Uterus (tissue), 2 donors: ENCODE data around the gene BTLA.
"Not testable (repeated sequence)": the region's sequence is repeated elsewhere in the genome, so short reads cannot be mapped to it uniquely, and the experiment has no call there.

Experiments used
- POLR2A ChIP-seq, 2 donors: fragments of 450-650 bp; IDR thresholded peaks; one replicate each; pipeline ENCODE4 v1.6.1; 2016; ENCODE audit warnings: antibody characterized with exemption in 2 of 2, mild to moderate bottlenecking in 1 of 2, moderate library complexity in 1 of 2
- TF ChIP-seq, protein P1 (sequence below), 4 experiments: fragments of 200-600 bp in 2 of 4; fragments of 450-650 bp in 2 of 4; sonication (generic) in 2 of 4; IDR thresholded peaks; one replicate each; pipeline ENCODE4 v1.5.1; 2016 to 2019; ENCODE audit warnings: antibody characterized with exemption in 4 of 4, mild to moderate bottlenecking in 2 of 4, moderate library complexity in 1 of 4

DNA sequence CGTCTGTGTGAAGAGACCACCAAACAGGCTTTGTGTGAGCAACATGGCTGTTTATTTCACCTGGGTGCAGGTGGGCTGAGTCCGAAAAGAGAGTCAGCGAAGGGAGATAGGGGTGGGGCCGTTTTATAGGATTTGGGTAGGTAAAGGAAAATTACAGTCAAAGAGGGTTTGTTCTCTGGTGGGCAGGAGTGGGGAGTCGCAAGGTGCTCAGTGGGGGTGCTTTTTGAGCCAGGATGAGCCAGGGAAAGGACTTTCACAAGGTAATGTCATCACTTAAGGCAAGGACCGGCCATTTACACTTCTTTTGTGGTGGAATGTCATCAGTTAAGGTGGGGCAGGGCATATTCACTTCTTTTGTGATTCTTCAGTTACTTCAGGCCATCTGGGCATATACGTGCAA, 76.4 kb downstream of the BTLA start:
- TF ChIP-seq, protein P1, sequence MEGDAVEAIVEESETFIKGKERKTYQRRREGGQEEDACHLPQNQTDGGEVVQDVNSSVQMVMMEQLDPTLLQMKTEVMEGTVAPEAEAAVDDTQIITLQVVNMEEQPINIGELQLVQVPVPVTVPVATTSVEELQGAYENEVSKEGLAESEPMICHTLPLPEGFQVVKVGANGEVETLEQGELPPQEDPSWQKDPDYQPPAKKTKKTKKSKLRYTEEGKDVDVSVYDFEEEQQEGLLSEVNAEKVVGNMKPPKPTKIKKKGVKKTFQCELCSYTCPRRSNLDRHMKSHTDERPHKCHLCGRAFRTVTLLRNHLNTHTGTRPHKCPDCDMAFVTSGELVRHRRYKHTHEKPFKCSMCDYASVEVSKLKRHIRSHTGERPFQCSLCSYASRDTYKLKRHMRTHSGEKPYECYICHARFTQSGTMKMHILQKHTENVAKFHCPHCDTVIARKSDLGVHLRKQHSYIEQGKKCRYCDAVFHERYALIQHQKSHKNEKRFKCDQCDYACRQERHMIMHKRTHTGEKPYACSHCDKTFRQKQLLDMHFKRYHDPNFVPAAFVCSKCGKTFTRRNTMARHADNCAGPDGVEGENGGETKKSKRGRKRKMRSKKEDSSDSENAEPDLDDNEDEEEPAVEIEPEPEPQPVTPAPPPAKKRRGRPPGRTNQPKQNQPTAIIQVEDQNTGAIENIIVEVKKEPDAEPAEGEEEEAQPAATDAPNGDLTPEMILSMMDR (IDR thresholded peaks at IDR 0.05): not testable (repeated sequence)
- TF ChIP-seq POLR2A (IDR thresholded peaks at IDR 0.05): not testable (repeated sequence)
